DND-41 (cell line): ENCODE measurements around the gene GYPA.
"Not testable (repeated sequence)": the region's sequence is repeated elsewhere in the genome, so short reads cannot be mapped to it uniquely, and the experiment has no call there.

ENCODE experiments used
- CTCF ChIP-seq: IDR thresholded peaks from 2 replicates; pipeline ENCODE4 v1.5.1; 2012; ENCODE audit warnings: borderline replicate concordance, low read length, moderate library complexity, mild to moderate bottlenecking; ENCODE audit not compliant: poor library complexity, severe bottlenecking; ENCODE audit errors: extremely low read depth
- EZH2 ChIP-seq: IDR thresholded peaks from 3 replicates; pipeline ENCODE4 v1.6.1; 2012; ENCODE audit warnings: borderline replicate concordance, low read depth, mild to moderate bottlenecking, moderate library complexity, low read length, inconsistent platforms; ENCODE audit not compliant: severe bottlenecking

- TF ChIP-seq EZH2, CTCF: not testable (repeated sequence)
Measured at GRCh38 chr4:144137137-144137931, 3.2 kb downstream of the GYPA start.
